AG04449 (cell line): ENCODE results near the gene PBRM1.

Experiments used
- CTCF ChIA-PET: fragments of 350-600 bp; formaldehyde crosslinking; extraction: SDS; loops from one replicate; lab custom pipeline; 2021; ENCODE audit warnings: antibody characterized with exemption; lab: Yijun Ruan, JAX
- POLR2A ChIA-PET: fragments of 400-600, 350-600 bp; formaldehyde crosslinking; extraction: SDS; loops from one replicate; lab custom pipeline; 2020; ENCODE audit warnings: antibody characterized with exemption, inconsistent platforms; lab: Yijun Ruan, JAX
- DNase-seq: peaks from one replicate; pipeline ENCODE4 v3.0.0-alpha.2; 2010; ENCODE audit warnings: low read depth, low spot score
- H3K4me3 ChIP-seq: 2 replicates; pipeline ENCODE4 v1.5.1; 2011; ENCODE audit warnings: low read depth, mild to moderate bottlenecking, control low read depth, low read length
- TF ChIP-seq, protein P1 (sequence below): IDR thresholded peaks from one replicate; pipeline ENCODE4 v1.5.1; 2011; ENCODE audit warnings: mild to moderate bottlenecking, moderate library complexity, low read length, control low read depth, inconsistent platforms; ENCODE audit not compliant: insufficient read depth; ENCODE audit errors: missing control alignments

Gene PBRM1

DNA sequence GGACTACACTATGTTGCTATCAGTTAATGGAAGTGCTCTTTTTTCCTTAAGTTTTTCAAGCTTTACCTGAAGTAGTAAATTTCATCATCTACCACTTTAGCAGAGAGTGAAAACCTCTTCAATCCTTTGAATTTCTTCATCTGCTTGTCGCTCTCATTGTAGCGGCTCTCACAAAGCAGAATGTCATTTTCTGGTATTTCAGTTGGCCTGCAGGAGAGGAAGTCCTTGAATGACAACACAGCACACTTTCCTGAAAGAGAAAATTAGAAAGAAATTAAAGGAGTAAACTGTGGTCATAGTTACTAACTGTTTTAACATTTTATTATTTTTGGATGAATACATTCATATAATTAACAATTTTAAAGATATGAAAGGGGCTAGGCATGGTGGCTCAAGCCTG is 121.7 kb downstream of the PBRM1 start:
- no peak overlapping the region for H3K4me3 ChIP-seq
- TF ChIP-seq, protein P1, sequence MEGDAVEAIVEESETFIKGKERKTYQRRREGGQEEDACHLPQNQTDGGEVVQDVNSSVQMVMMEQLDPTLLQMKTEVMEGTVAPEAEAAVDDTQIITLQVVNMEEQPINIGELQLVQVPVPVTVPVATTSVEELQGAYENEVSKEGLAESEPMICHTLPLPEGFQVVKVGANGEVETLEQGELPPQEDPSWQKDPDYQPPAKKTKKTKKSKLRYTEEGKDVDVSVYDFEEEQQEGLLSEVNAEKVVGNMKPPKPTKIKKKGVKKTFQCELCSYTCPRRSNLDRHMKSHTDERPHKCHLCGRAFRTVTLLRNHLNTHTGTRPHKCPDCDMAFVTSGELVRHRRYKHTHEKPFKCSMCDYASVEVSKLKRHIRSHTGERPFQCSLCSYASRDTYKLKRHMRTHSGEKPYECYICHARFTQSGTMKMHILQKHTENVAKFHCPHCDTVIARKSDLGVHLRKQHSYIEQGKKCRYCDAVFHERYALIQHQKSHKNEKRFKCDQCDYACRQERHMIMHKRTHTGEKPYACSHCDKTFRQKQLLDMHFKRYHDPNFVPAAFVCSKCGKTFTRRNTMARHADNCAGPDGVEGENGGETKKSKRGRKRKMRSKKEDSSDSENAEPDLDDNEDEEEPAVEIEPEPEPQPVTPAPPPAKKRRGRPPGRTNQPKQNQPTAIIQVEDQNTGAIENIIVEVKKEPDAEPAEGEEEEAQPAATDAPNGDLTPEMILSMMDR = no peak
- POLR2A ChIA-PET = no interaction called here
- DNase-seq = no peak
- CTCF ChIA-PET = interaction anchor here (0.7 kb wide), 1 partner anchor 12 kb away, joined by 3 read pairs; no protein-coding TSS in a partner anchor

DNA sequence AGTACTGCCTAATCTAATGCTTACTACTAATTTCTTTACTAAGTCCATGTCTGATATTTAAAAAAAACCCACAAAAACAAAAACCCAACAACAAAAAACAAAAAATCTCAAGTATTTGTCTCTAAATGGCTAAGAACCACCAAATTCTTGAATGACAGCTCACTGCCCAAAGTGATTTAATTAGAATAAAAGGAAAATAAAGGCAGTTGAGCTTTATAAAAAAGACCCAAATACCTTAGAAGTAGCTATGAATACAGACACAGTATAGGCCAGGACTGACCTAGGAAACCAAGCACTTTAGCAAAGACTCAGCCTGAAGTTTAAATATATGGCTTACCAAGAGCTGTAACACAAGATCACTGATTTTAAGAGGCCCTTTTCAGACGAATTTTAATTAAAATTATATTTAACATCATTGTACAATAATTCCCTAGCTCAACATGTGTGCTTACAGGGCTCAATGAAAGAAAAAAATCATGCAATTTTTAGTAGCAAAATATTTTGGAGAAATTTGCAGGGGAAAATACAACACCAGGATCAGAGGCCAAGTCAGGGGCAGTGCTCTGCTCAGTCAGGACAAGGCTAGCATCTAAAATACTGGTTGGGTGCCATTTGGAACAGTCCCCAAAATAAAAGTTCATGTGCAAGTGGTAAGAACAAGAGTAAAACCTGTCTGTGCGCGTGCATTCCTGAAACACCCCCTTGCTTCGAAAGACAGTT is 124.5 kb downstream of the PBRM1 start:
- ChIA-PET CTCF (interaction anchor here (0.9 kb wide), 1 partner anchor 89 kb away, joined by 3 read pairs; no protein-coding TSS in a partner anchor), POLR2A (interaction anchor here (0.6 to 2.0 kb wide), 3 partner anchors 9 to 108 kb away, joined by 3 to 7 read pairs (median 3); partner anchors contain the start of gene UQCC5)
- H3K4me3 ChIP-seq = no peak overlapping the region
- DNase-seq = no peak
- TF ChIP-seq, protein P1 = no peak

DNA sequence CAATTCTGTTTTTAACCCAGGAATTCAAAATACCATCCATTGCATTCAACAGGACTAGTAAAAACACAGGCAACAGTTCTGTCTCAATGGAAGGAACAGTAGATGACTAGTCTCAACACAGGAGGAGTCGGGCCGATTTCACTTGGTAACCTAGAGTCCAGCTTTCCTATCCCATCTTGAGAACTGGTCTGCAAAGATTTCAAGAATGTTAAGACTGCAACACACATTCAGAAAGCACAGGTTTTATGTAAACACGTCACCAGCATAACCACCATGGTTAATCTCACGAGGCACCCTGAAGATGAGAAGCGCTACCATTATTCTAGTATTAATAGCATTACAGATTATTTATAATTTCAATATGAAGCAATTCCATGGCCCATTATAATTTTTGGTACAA is 127.3 kb downstream of the PBRM1 start:
- H3K4me3 ChIP-seq = no peak overlapping the region
- ChIA-PET POLR2A (no interaction called here), CTCF (no interaction called here)
- TF ChIP-seq, protein P1 = no peak
- DNase-seq = no peak

DNA sequence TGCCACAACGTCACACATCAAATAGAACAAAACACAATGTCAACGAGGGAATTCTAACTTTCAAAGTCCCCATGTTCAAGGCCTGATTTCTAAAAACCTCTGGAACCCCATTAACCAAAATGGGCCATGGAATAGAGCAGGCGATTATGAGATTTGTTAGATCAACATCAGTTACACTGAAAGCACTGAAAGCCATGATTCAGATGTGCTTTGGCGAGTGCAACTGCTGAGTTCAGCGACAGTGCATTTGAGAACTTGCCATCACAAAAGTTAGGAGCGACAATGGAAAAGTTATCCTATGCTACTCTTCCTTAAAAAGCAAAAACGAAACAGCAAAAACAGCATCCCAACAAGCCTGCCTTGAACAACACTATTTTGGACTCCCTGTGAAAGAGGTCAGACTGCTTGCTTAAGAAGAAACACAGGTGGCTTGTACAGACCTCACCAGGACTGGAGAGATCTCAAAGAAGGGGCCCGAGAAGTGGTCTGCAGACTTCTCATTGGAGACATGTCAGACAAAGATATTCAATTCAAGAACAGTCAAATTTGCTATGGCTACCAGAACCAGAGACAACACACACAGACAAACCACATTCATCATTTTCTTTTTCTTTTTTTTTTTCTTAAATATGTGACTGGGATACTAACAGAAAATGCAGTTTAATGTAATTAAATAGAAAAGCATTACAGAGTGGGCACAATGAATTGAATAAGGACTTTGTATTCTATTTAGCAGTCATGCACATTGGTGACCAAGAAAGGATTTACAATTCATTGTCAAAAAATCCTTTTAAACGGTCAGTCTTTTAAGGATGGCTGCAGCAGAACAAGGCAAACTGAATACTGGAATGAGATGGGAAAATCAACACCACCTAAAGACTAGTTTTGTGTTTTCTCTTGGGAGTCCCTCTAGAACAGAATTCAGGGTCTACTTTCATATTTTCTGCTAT is 128.4 kb downstream of the PBRM1 start:
- POLR2A ChIA-PET = no interaction called here
- no peak overlapping the region for H3K4me3 ChIP-seq
- TF ChIP-seq, protein P1 = no peak
- no peak for DNase-seq
- CTCF ChIA-PET = interaction anchor here (1.0 kb wide), 1 partner anchor 9 kb away, joined by 3 read pairs; no protein-coding TSS in a partner anchor

DNA sequence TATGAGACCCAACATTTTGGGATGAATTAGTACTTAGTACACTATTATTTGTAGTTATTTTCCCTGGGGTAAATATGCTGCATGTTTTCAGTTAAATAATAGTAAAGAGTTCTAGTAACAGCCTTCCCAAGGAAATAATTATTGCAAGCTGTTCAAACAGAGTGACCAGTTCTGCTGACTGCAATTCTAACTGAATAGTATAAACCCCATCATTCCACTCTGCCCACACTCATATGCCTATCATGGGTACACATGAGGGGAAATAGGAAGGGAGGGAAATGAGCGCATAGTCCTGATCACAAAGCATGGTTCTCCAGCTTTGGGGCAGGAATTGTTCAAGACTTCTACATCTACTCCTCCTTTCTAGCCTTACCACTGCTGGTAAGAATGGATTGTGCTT is 130.7 kb downstream of the PBRM1 start:
- no peak for DNase-seq
- CTCF ChIA-PET = interaction anchor here (0.8 to 1.3 kb wide), 2 partner anchors 10 to 127 kb away, joined by 4 read pairs; no protein-coding TSS in a partner anchor
- TF ChIP-seq, protein P1 = no peak
- POLR2A ChIA-PET = no interaction called here
- H3K4me3 ChIP-seq = no peak overlapping the region
